HG02973 (cell line): ENCODE data around the gene CDH4.
"Not testable (repeated sequence)": the region's sequence is repeated elsewhere in the genome, so short reads cannot be mapped to it uniquely, and the experiment has no call there.

ENCODE experiments used
- ATAC-seq: cut with Tn5 transposase; IDR thresholded peaks from one replicate; pipeline ENCODE4 v1.9.1; 2021; ENCODE audit warnings: moderate library complexity; ENCODE audit not compliant: unreplicated experiment

Gene CDH4

GRCh38 chr20:61379898-61380544 lies 128.0 kb downstream of the CDH4 start:
- no peak for ATAC-seq

- no peak for ATAC-seq
Measured at GRCh38 chr20:61380545-61380915, 128.5 kb downstream of the CDH4 start.

- ATAC-seq: no peak
Measured at GRCh38 chr20:61382194-61382593, 130.1 kb downstream of the CDH4 start.

GRCh38 chr20:61385296-61385695 lies 133.2 kb downstream of the CDH4 start:
- no peak for ATAC-seq

- no peak for ATAC-seq
Measured at GRCh38 chr20:61385731-61386130, 133.7 kb downstream of the CDH4 start.

GRCh38 chr20:61387204-61387953 lies 135.3 kb downstream of the CDH4 start:
- no peak for ATAC-seq

- no peak for ATAC-seq
Measured at GRCh38 chr20:61387954-61388348, 135.9 kb downstream of the CDH4 start.

- no peak for ATAC-seq
Measured at GRCh38 chr20:61389077-61389476, 137.0 kb downstream of the CDH4 start.

- ATAC-seq: no peak
Measured at GRCh38 chr20:61391185-61391584, 139.1 kb downstream of the CDH4 start.

GRCh38 chr20:61391812-61392520 lies 139.9 kb downstream of the CDH4 start:
- no peak for ATAC-seq

GRCh38 chr20:61394088-61394799 lies 142.2 kb downstream of the CDH4 start:
- ATAC-seq: no peak

- no peak for ATAC-seq
Measured at GRCh38 chr20:61396262-61396848, 144.3 kb downstream of the CDH4 start.

- ATAC-seq: no peak
Measured at GRCh38 chr20:61397146-61397545, 145.1 kb downstream of the CDH4 start.

- ATAC-seq: no peak
Measured at GRCh38 chr20:61397790-61398189, 145.7 kb downstream of the CDH4 start.

- no peak for ATAC-seq
Measured at GRCh38 chr20:61399433-61399832, 147.4 kb downstream of the CDH4 start.

GRCh38 chr20:61400499-61400898 lies 148.4 kb downstream of the CDH4 start:
- ATAC-seq: no peak

- ATAC-seq: no peak
Measured at GRCh38 chr20:61404303-61404702, 152.2 kb downstream of the CDH4 start.

GRCh38 chr20:61405007-61405406 lies 152.9 kb downstream of the CDH4 start:
- no peak for ATAC-seq

GRCh38 chr20:61406773-61407172 lies 154.7 kb downstream of the CDH4 start:
- ATAC-seq: not testable (repeated sequence)

- ATAC-seq: no peak
Measured at GRCh38 chr20:61407561-61407960, 155.5 kb downstream of the CDH4 start.
